GM12873 (cell line): ENCODE data around the gene CEND1.
A peak's percentile ranks its signal among the peaks of the same experiment; 100 is the strongest.

ENCODE experiments used
- CTCF ChIP-seq: IDR thresholded peaks from 2 replicates; pipeline ENCODE4 v1.5.1; 2012; ENCODE audit warnings: low read depth, mild to moderate bottlenecking, moderate library complexity, low read length, control low read depth; ENCODE audit not compliant: insufficient read depth; ENCODE audit errors: missing control alignments

CEND1 gene

GRCh38 chr11:748007-748359, 41.9 kb downstream of the CEND1 start:
- no peak for TF ChIP-seq CTCF

- TF ChIP-seq CTCF = peak; percentile 27
Observed at GRCh38 chr11:747158-748006, 42.5 kb downstream of the CEND1 start, which contains the start of gene TALDO1. TALDO1 (plus strand) TSS chr11:747464; CDS start chr11:747482, 18 bp downstream.

GRCh38 chr11:746289-747157, 43.4 kb downstream of the CEND1 start:
- TF ChIP-seq CTCF = no peak

DNA sequence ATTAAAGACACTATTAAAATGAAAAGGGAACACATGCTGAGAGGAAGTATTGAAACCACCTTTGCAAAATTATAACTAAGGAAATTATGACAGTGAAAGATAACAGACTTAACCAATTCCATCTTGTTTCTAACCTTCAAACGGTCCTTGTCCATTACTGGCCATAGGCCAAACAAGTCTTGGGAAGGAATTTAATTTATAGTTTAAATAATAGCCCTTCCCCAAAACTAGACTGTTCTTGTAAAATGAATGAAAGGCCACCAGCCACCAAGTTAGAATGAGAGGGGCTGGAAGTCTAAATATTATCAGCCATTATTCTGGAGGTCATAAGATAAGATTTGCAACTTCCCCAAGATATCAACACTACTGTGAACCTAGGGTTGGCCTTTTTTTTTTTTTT, 44.5 kb downstream of the CEND1 start:
- no peak for TF ChIP-seq CTCF

DNA sequence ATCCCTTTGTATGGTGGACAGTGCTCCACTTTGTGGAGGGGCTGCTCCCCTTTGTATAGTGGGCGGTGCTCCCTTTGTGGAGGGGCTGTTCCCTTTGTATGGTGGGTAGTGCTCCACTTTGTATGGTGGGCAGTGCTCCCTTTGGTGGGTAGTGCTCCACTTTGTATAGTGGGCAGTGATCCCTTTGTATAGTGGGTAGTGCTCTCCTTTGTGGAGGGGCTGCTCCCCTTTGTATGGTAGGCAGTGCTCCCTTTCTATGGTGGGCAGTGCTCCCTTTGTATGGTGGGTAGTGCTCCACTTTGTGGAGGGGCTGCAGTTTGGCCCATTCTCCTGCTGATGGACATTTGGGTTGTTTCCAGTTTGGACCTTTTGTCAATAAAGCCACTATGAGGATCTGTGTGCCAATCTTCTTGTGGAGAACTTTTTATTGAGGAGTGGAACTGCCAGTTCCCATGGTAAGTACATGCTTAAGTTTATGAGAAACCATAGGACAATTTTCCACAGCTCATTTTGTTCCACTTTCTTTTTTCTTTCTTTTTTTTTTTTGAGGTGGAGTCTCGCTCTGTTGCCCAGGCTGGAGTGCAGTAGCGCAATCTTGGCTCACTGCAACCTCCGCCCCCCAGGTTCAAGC, 47.2 kb downstream of the CEND1 start:
- TF ChIP-seq CTCF = no peak

DNA sequence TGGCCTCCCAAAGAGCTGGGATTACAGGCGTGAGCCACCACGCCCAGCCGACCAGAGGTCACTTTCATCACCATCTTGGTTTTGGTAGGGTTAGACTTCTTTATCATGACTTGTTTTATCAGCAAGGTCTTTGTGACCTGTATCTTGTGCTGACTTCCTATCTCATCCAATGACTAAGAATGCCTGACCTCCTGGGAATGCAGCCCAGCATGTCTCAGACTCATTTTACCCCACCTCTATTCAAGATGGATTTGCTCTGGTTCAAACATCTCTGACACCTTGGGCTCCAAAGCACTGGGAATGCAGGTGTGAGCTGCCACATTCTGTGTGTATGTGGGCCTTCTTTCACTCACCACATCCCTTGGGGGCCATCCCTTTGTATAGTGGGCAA, 47.7 kb downstream of the CEND1 start:
- no peak for TF ChIP-seq CTCF

GRCh38 chr11:737366-737765, 52.5 kb downstream of the CEND1 start:
- no peak for TF ChIP-seq CTCF
